Activated B cell treated with CpG ODN at 0.5 μM for 24 hours (primary cell): Measurements from ENCODE around the gene EPB41L1. TPM values are rescaled to one million over a fixed set of nuclear protein-coding genes. Genes with fewer than 3 reads are reported as not detected.

Experiments used
- ATAC-seq: fragments of 200-7000 bp; cut with Tn5 transposase; one replicate; pipeline ENCODE4 v1.10.0; 2021; ENCODE audit warnings: low read depth, mild to moderate bottlenecking, moderate library complexity
- CTCF ChIA-PET: fragments of 350-600 bp; sonication (Branson Sonifier 250); formaldehyde crosslinking; loops from one replicate; lab custom pipeline; 2021; ENCODE audit warnings: antibody characterized with exemption; lab: Charles Lee
- POLR2A ChIA-PET: fragments of 350-600 bp; sonication (Branson Sonifier 250); formaldehyde crosslinking; loops from one replicate; lab custom pipeline; 2021; ENCODE audit warnings: antibody characterized with exemption; lab: Charles Lee
- DNase-seq: peaks from one replicate; pipeline ENCODE4 v3.0.0; 2022
- H3K27ac Mint-ChIP-seq: one replicate; pipeline ENCODE4 v1.8.0; 2020; ENCODE audit warnings: mixed read lengths
- H3K27me3 Mint-ChIP-seq: one replicate; pipeline ENCODE4 v1.8.0; 2021; ENCODE audit warnings: mixed read lengths
- H3K36me3 Mint-ChIP-seq: one replicate; pipeline ENCODE4 v1.8.0; 2021; ENCODE audit warnings: low read depth, mixed read lengths
- H3K4me1 Mint-ChIP-seq: one replicate; pipeline ENCODE4 v1.8.0; 2021; ENCODE audit warnings: mixed read lengths
- H3K4me3 Mint-ChIP-seq: one replicate; pipeline ENCODE4 v1.8.0; 2020; ENCODE audit warnings: mild to moderate bottlenecking, mixed read lengths
- H3K9me3 Mint-ChIP-seq: one replicate; pipeline ENCODE4 v1.8.0; 2020; ENCODE audit warnings: mixed read lengths
- intact Hi-C: fragments of 100-400 bp; cut with micrococcal nuclease; formaldehyde crosslinking; loops from one replicate; pipeline ENCODE4 v1.15.1; 2024
- total RNA-seq: library from RNA; stranded (reverse); gene quantifications from 2 replicates; pipeline ENCODE4 v1.2.3, GENCODE V29; 2022
- TF ChIP-seq, protein P1 (sequence below): fragments of 200-600 bp; IDR thresholded peaks from one replicate; pipeline ENCODE4 v1.8.0; 2022; ENCODE audit warnings: antibody characterized with exemption, mild to moderate bottlenecking

Gene EPB41L1
- total RNA-seq, 1 donor from 2014 or later: 0.64 TPM

DNA sequence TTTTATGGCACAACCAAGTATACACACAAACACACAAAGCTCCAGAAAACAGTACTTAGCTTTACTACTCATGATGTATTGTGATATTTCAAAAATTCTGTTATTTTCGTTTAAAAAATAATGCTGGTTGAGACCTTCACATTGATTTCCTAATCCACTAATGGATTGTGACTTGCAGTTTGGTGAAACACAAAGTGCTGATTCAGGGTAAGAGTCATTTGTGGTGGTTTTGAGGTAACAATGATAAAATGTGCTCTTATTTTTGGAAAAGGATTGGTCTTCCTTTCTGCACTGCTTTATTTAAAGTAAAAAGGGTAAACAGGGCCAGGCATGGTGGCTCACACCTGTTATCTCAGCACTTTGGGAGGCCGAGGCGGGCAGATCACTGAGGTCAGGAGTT is 83.6 kb downstream of the EPB41L1 start:
- TF ChIP-seq, protein P1, sequence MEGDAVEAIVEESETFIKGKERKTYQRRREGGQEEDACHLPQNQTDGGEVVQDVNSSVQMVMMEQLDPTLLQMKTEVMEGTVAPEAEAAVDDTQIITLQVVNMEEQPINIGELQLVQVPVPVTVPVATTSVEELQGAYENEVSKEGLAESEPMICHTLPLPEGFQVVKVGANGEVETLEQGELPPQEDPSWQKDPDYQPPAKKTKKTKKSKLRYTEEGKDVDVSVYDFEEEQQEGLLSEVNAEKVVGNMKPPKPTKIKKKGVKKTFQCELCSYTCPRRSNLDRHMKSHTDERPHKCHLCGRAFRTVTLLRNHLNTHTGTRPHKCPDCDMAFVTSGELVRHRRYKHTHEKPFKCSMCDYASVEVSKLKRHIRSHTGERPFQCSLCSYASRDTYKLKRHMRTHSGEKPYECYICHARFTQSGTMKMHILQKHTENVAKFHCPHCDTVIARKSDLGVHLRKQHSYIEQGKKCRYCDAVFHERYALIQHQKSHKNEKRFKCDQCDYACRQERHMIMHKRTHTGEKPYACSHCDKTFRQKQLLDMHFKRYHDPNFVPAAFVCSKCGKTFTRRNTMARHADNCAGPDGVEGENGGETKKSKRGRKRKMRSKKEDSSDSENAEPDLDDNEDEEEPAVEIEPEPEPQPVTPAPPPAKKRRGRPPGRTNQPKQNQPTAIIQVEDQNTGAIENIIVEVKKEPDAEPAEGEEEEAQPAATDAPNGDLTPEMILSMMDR: no peak
- Mint-ChIP-seq H3K4me1 (peaks cover 34% of the 10 kb centered on the region), H3K9me3 (no peaks in the 10 kb centered on the region), H3K4me3 (peak overlapping the region; percentile 32), H3K27ac (no peak overlapping the region), H3K36me3 (peaks cover 45% of the 10 kb centered on the region), H3K27me3 (no peaks in the 10 kb centered on the region)
- ChIA-PET POLR2A (no interaction called here), CTCF (interaction anchor here (1.6 kb wide), 1 partner anchor 36 kb away, joined by 5 read pairs; no protein-coding TSS in a partner anchor)
- intact Hi-C loops: no loop called here
- no peak for ATAC-seq
- DNase-seq: no peak

DNA sequence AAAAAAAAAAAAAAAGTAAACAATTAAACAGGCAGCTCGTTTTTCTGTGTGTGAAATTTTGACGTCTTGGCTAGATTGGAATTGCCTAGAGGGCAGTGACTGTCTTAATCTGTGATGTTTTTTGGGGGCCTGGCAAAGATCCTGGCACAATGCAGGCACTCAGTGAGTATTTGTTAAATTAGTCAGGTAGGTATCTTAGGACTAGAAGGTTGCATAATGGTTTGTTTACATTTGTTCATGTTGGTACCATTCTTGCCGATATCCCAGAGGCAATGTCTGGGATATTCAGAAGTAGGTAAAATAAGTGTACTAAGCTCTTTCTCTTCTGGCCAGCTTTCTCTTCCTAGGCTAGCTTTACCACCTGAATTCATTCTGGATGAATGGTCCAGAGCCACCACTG is 84.2 kb downstream of the EPB41L1 start:
- ChIA-PET CTCF (no interaction called here), POLR2A (no interaction called here)
- no peak overlapping the region for H3K27ac Mint-ChIP-seq
- H3K9me3 Mint-ChIP-seq: no peaks in the 10 kb centered on the region
- TF ChIP-seq, protein P1: no peak
- no peak for ATAC-seq
- intact Hi-C loops: no loop called here
- H3K4me1 Mint-ChIP-seq: peaks cover 34% of the 10 kb centered on the region
- no peak for DNase-seq
- H3K4me3 Mint-ChIP-seq: peak overlapping the region; percentile 36
- H3K27me3 Mint-ChIP-seq: no peaks in the 10 kb centered on the region
- H3K36me3 Mint-ChIP-seq: peaks cover 51% of the 10 kb centered on the region

DNA sequence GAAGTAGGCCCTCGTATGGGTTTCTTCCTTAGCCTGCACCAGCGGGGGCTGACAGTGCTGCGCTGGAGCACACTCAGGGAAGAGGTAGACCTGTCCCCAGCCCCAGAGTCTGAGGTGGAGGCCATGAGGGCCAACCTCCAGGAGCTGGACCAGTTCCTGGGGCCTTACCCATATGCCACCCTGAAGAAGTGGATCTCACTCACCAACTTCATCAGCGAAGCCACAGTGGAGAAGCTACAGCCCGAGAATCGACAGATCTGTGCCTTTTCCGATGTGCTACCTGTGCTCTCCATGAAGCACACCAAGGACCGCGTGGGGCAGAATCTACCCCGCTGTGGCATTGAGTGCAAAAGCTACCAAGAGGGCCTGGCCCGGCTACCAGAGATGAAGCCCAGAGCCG is 85.5 kb downstream of the EPB41L1 start:
- Mint-ChIP-seq H3K4me3 (no peak overlapping the region), H3K36me3 (peaks cover 64% of the 10 kb centered on the region), H3K9me3 (no peaks in the 10 kb centered on the region), H3K4me1 (peaks cover 34% of the 10 kb centered on the region), H3K27ac (no peak overlapping the region), H3K27me3 (no peaks in the 10 kb centered on the region)
- intact Hi-C loops: no loop called here
- DNase-seq: no peak
- CTCF ChIA-PET: no interaction called here
- TF ChIP-seq, protein P1: no peak
- POLR2A ChIA-PET: interaction anchor here (0.6 kb wide), 1 partner anchor 11 kb away, joined by 6 read pairs; no protein-coding TSS in a partner anchor
- ATAC-seq: no peak

DNA sequence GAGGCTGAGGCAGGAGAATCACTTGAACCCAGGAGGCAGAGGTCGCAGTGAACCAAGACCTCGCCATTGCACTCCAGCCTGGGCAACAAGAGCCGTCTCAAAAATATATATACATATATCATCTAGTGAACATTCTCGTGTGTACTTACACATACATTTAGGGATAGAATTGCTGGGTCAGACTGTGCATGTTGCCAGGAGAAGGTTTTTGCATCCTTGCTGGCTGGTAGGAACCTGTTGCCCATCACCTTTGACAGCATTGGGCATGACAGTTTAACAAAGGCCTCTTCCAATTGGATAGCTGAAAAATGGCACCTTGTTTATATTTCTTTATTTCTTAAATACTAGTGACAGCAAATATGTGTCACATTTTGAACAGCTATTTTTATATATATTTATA is 87.1 kb downstream of the EPB41L1 start:
- intact Hi-C loops: no loop called here
- Mint-ChIP-seq H3K36me3 (peaks cover 76% of the 10 kb centered on the region), H3K27me3 (no peaks in the 10 kb centered on the region), H3K27ac (no peak overlapping the region), H3K4me1 (peaks cover 25% of the 10 kb centered on the region), H3K9me3 (no peaks in the 10 kb centered on the region), H3K4me3 (no peak overlapping the region)
- TF ChIP-seq, protein P1: no peak
- ATAC-seq: no peak
- no peak for DNase-seq
- CTCF ChIA-PET: no interaction called here
- POLR2A ChIA-PET: interaction anchor here (0.7 kb wide), 2 partner anchors 29 to 330 kb away, joined by 7 to 8 read pairs; no protein-coding TSS in a partner anchor

DNA sequence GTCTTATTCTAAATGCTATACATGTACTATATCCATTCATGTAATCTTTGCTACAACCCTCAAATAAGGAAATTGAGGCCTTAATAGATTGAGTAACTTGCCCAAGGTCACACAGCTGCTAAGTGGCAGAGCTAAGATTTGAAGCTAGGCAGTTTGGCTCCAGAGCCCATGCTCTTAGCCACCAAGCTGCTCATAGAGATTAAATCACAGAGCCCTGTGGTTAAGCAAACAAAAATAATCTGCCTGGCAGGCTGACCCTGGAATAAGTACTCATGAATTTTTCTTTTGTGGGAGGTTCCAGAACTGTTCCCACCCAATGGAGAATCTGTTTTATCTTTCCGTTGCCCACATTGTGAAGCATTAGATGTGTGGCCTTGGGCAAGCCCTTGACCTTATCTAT is 89.2 kb downstream of the EPB41L1 start:
- DNase-seq: no peak
- CTCF ChIA-PET: no interaction called here
- intact Hi-C loops: no loop called here
- Mint-ChIP-seq H3K9me3 (no peaks in the 10 kb centered on the region), H3K36me3 (peaks cover 86% of the 10 kb centered on the region), H3K27ac (no peak overlapping the region), H3K4me3 (no peak overlapping the region), H3K4me1 (peaks cover 7% of the 10 kb centered on the region), H3K27me3 (no peaks in the 10 kb centered on the region)
- TF ChIP-seq, protein P1: no peak
- no peak for ATAC-seq
- POLR2A ChIA-PET: no interaction called here
